ENCODE measurements around the gene AHRR.
"Not testable (repeated sequence)": the region's sequence is repeated elsewhere in the genome, so short reads cannot be mapped to it uniquely, and the experiment has no call there.

The AHRR gene

GRCh38 chr5:388266-389196, 67.0 kb downstream of the AHRR start:
- DNase-seq (no peak), ATAC-seq (no peak)
- Mint-ChIP-seq H3K27ac (no peak overlapping the region), H3K27me3 (no peaks in the 10 kb centered on the region), H3K4me1 (peaks cover 30% of the 10 kb centered on the region), H3K4me3 (no peak overlapping the region), H3K9me3 (peaks cover 16% of the 10 kb centered on the region), H3K36me3 (ENCODE audit: low read depth) (peaks cover 37% of the 10 kb centered on the region)

GRCh38 chr5:389197-389821, 67.8 kb downstream of the AHRR start:
- DNase-seq: no peak
- H3K9me3 Mint-ChIP-seq: peaks cover 11% of the 10 kb centered on the region
- H3K36me3 Mint-ChIP-seq (ENCODE audit: low read depth): peaks cover 30% of the 10 kb centered on the region
- H3K4me1 Mint-ChIP-seq: peaks cover 30% of the 10 kb centered on the region
- ATAC-seq: no peak
- H3K27me3 Mint-ChIP-seq: no peaks in the 10 kb centered on the region
- no peak overlapping the region for H3K4me3 Mint-ChIP-seq
- no peak overlapping the region for H3K27ac Mint-ChIP-seq

GRCh38 chr5:389891-390622, 68.5 kb downstream of the AHRR start:
- H3K4me1 Mint-ChIP-seq: peaks cover 32% of the 10 kb centered on the region
- H3K27ac Mint-ChIP-seq: no peak overlapping the region
- H3K4me3 Mint-ChIP-seq: no peak overlapping the region
- H3K36me3 Mint-ChIP-seq (ENCODE audit: low read depth): peaks cover 22% of the 10 kb centered on the region
- no peaks in the 10 kb centered on the region for H3K27me3 Mint-ChIP-seq
- peaks cover 11% of the 10 kb centered on the region for H3K9me3 Mint-ChIP-seq
- ATAC-seq (no peak), DNase-seq (no peak)

- no peaks in the 10 kb centered on the region for H3K27me3 Mint-ChIP-seq
- H3K36me3 Mint-ChIP-seq (ENCODE audit: low read depth): peaks cover 14% of the 10 kb centered on the region
- no peak overlapping the region for H3K4me3 Mint-ChIP-seq
- ATAC-seq: no peak
- DNase-seq: no peak
- peaks cover 4% of the 10 kb centered on the region for H3K9me3 Mint-ChIP-seq
- H3K27ac Mint-ChIP-seq: no peak overlapping the region
- peaks cover 35% of the 10 kb centered on the region for H3K4me1 Mint-ChIP-seq
Measured at GRCh38 chr5:390623-391491, 69.3 kb downstream of the AHRR start.

- peak overlapping the region; percentile 98 for H3K27ac Mint-ChIP-seq
- H3K27me3 Mint-ChIP-seq: no peaks in the 10 kb centered on the region
- H3K36me3 Mint-ChIP-seq (ENCODE audit: low read depth): peaks cover 9% of the 10 kb centered on the region
- DNase-seq (peak; percentile 83), ATAC-seq (peak; percentile 97)
- peaks cover 35% of the 10 kb centered on the region for H3K4me1 Mint-ChIP-seq
- H3K9me3 Mint-ChIP-seq: no peaks in the 10 kb centered on the region
- H3K4me3 Mint-ChIP-seq: peak overlapping the region; percentile 76
Measured at GRCh38 chr5:392431-392988, 71.0 kb downstream of the AHRR start.

- Mint-ChIP-seq H3K36me3 (ENCODE audit: low read depth) (peaks cover 9% of the 10 kb centered on the region), H3K27me3 (no peaks in the 10 kb centered on the region), H3K4me3 (peak overlapping the region; percentile 76), H3K9me3 (no peaks in the 10 kb centered on the region), H3K4me1 (peaks cover 40% of the 10 kb centered on the region), H3K27ac (peak overlapping the region; percentile 98)
- ATAC-seq (no peak), DNase-seq (no peak)
Measured at GRCh38 chr5:393846-394275, 72.3 kb downstream of the AHRR start.

GRCh38 chr5:394671-395155, 73.2 kb downstream of the AHRR start:
- no peaks in the 10 kb centered on the region for H3K27me3 Mint-ChIP-seq
- no peak for ATAC-seq

GRCh38 chr5:395156-395920, 73.8 kb downstream of the AHRR start:
- H3K27me3 Mint-ChIP-seq: no peaks in the 10 kb centered on the region
- H3K36me3 Mint-ChIP-seq (ENCODE audit: low read depth): peaks cover 10% of the 10 kb centered on the region
- H3K27ac Mint-ChIP-seq: no peak overlapping the region
- H3K4me1 Mint-ChIP-seq: peaks cover 51% of the 10 kb centered on the region
- DNase-seq: no peak
- H3K4me3 Mint-ChIP-seq: no peak overlapping the region
- ATAC-seq: no peak
- H3K9me3 Mint-ChIP-seq: no peaks in the 10 kb centered on the region

More at GRCh38 chr5:394671-395155, 73.2 kb downstream of the AHRR start:
- Mint-ChIP-seq H3K36me3 (ENCODE audit: low read depth) (peaks cover 11% of the 10 kb centered on the region), H3K27ac (no peak overlapping the region), H3K4me3 (no peak overlapping the region), H3K9me3 (no peaks in the 10 kb centered on the region), H3K4me1 (peaks cover 49% of the 10 kb centered on the region)
- no peak for DNase-seq

GRCh38 chr5:395921-396530, 74.5 kb downstream of the AHRR start:
- peaks cover 48% of the 10 kb centered on the region for H3K4me1 Mint-ChIP-seq
- peaks cover 12% of the 10 kb centered on the region for H3K36me3 Mint-ChIP-seq (ENCODE audit: low read depth)
- no peaks in the 10 kb centered on the region for H3K9me3 Mint-ChIP-seq
- no peak for DNase-seq
- ATAC-seq: no peak
- no peaks in the 10 kb centered on the region for H3K27me3 Mint-ChIP-seq
- no peak overlapping the region for H3K4me3 Mint-ChIP-seq
- no peak overlapping the region for H3K27ac Mint-ChIP-seq

- DNase-seq (no peak), ATAC-seq (no peak)
- Mint-ChIP-seq H3K4me1 (peaks cover 49% of the 10 kb centered on the region), H3K4me3 (no peak overlapping the region), H3K36me3 (ENCODE audit: low read depth) (peaks cover 15% of the 10 kb centered on the region), H3K27me3 (no peaks in the 10 kb centered on the region), H3K9me3 (no peaks in the 10 kb centered on the region), H3K27ac (no peak overlapping the region)
Measured at GRCh38 chr5:396531-396961, 75.0 kb downstream of the AHRR start.

- H3K9me3 Mint-ChIP-seq, ATAC-seq, H3K27me3 Mint-ChIP-seq, H3K4me3 Mint-ChIP-seq, DNase-seq, H3K27ac Mint-ChIP-seq: not testable (repeated sequence)
- Mint-ChIP-seq H3K4me1 (peaks cover 53% of the 10 kb centered on the region), H3K36me3 (ENCODE audit: low read depth) (peaks cover 18% of the 10 kb centered on the region)
Measured at GRCh38 chr5:398141-398474, 76.6 kb downstream of the AHRR start.

- Mint-ChIP-seq H3K9me3 (no peaks in the 10 kb centered on the region), H3K27ac (no peak overlapping the region), H3K4me3 (no peak overlapping the region), H3K27me3 (peaks cover 9% of the 10 kb centered on the region), H3K4me1 (peaks cover 50% of the 10 kb centered on the region), H3K36me3 (ENCODE audit: low read depth) (peaks cover 18% of the 10 kb centered on the region)
- no peak for DNase-seq
- no peak for ATAC-seq
Measured at GRCh38 chr5:398475-399295, 77.2 kb downstream of the AHRR start.
